ENCODE measurements around the gene RPS10. TPM values are rescaled to one million over a fixed set of nuclear protein-coding genes. Genes with fewer than 3 reads are reported as not detected.

Gene RPS10
- total and polyA plus RNA-seq, 2 donors (not counting 1 experiment from before 2014, with no cell fraction given) = 1,649 to 2,883 TPM

- H3K9ac ChIP-seq (ENCODE audit: insufficient read depth, low read length) = no peak overlapping the region
- H3K27me3 ChIP-seq (ENCODE audit: control insufficient read depth, insufficient read depth, low read length) = no peaks in the 10 kb centered on the region
- H4K20me1 ChIP-seq (ENCODE audit: control insufficient read depth, extremely low read depth, insufficient read depth, low read length) = no peaks in the 10 kb centered on the region
- no peak overlapping the region for H3K4me3 ChIP-seq (replicated peaks in 1 of 4; ENCODE audit: control extremely low read depth in 1 of 4, insufficient read depth in 1 of 4, low read depth in 3 of 4, low read length in 4 of 4)
- TF ChIP-seq CTCF (conservative IDR thresholded peaks at IDR 0.05 in 1 of 2, IDR thresholded peaks at IDR 0.05 in 1 of 2; ENCODE audit: low read depth in 1 of 2, low read length in 2 of 2) (no peak), EZH2 (IDR thresholded peaks at IDR 0.05; ENCODE audit: low read length, missing control alignments) (no peak)
- H3K4me1 ChIP-seq (ENCODE audit: control insufficient read depth, extremely low read depth, insufficient read depth, low read length) = no peaks in the 10 kb centered on the region
- peaks cover 17% of the 10 kb centered on the region for H3K79me2 ChIP-seq (ENCODE audit: control insufficient read depth, insufficient read depth, low read length)
- no peaks in the 10 kb centered on the region for H3K36me3 ChIP-seq (ENCODE audit: control insufficient read depth, insufficient read depth, low read length)
- no peak overlapping the region for H2AFZ ChIP-seq (ENCODE audit: low read length)
- H3K27ac ChIP-seq (ENCODE audit: insufficient read depth, low read length) = no peak overlapping the region
- no peak overlapping the region for H3K4me2 ChIP-seq (ENCODE audit: extremely low read depth, insufficient read depth, low read length)
- DNase-seq (ENCODE audit: low read depth in 2 of 2) = no peak
- no peaks in the 10 kb centered on the region for H3K9me3 ChIP-seq (ENCODE audit: control insufficient read depth, insufficient read depth, low read depth, low read length)
Measured at GRCh38 chr6:34369385-34369784, 56.5 kb downstream of the RPS10 start.

Other genes with a start within 250 kb of the RPS10 start
- gene HMGA1, start 189.2 kb downstream of the RPS10 start, total RNA-seq = 70.6 and 121 TPM in 2 replicates
- 29.6 and 213 TPM in 2 replicates for gene HMGA1, start 189.2 kb downstream of the RPS10 start, polyA plus RNA-seq
- gene SMIM29, start 177.1 kb downstream of the RPS10 start, total RNA-seq = 26.5 and 36.3 TPM in 2 replicates
- 16.7 and 34.7 TPM in 2 replicates for gene SMIM29, start 177.1 kb downstream of the RPS10 start, polyA plus RNA-seq
- gene NUDT3, start 33.4 kb downstream of the RPS10 start, total RNA-seq = 11.6 and 16.0 TPM in 2 replicates
- 23.4 and 27.4 TPM in 2 replicates for gene NUDT3, start 33.4 kb downstream of the RPS10 start, polyA plus RNA-seq
- gene PACSIN1, start 40.0 kb upstream of the RPS10 start, total RNA-seq = under 0.01 TPM in 1 of 2 replicates, not detected in the other
- 0.02 TPM in 1 of 2 replicates, not detected in the other for gene PACSIN1, start 40.0 kb upstream of the RPS10 start, polyA plus RNA-seq
- gene SPDEF, start 130.3 kb upstream of the RPS10 start, total RNA-seq = under 0.01 TPM in 2 replicates
- 0.03 TPM in 1 of 2 replicates, not detected in the other for gene SPDEF, start 130.3 kb upstream of the RPS10 start, polyA plus RNA-seq

Data from fibroblast of lung (primary cell).